H1 (cell line): ENCODE results near the gene AP2A2. TPM values are rescaled to one million over a fixed set of nuclear protein-coding genes. Genes with fewer than 3 reads are reported as not detected.

ENCODE experiments used
- CTCF ChIA-PET: fragments of 300-600 bp; sonication (Branson Sonifier 250); formaldehyde crosslinking; loops from one replicate; lab custom pipeline; 2021; ENCODE audit not compliant: partially characterized antibody; lab: Charles Lee
- POLR2A ChIA-PET: fragments of 300-600 bp; sonication (Branson Sonifier 250); formaldehyde crosslinking; loops from one replicate; lab custom pipeline; 2021; ENCODE audit warnings: inconsistent platforms; ENCODE audit not compliant: partially characterized antibody; lab: Charles Lee
- DNase-seq, 2 experiments: peaks; one replicate each; pipeline versions ENCODE4 v3.0.0 to v3.0.0-alpha.2; 2010 to 2022; ENCODE audit warnings: low spot score in 2 of 2, low read depth in 1 of 2, mixed read lengths in 1 of 2
- FAIRE-seq: peaks from 2 replicates; lab custom pipeline; 2011; peaks lifted over from hg19 to GRCh38; lab: Jason Lieb, UNC
- H2AFZ ChIP-seq: 2 replicates; pipeline ENCODE4 v1.8.1; 2012; ENCODE audit warnings: low read length, inconsistent platforms
- H2AK5ac ChIP-seq: 2 replicates; pipeline ENCODE4 v1.6.1; 2013; ENCODE audit warnings: low read depth, low read length
- H2BK120ac ChIP-seq: replicated peaks from 2 replicates; pipeline ENCODE3; 2013; ENCODE audit warnings: low read depth, low read length, inconsistent platforms
- H2BK12ac ChIP-seq: 2 replicates; pipeline ENCODE4 v1.6.1; 2013; ENCODE audit warnings: low read depth, low read length
- H2BK15ac ChIP-seq: 2 replicates; pipeline ENCODE4 v1.6.1; 2013; ENCODE audit warnings: low read length
- H2BK20ac ChIP-seq: 2 replicates; pipeline ENCODE4 v1.6.1; 2013; ENCODE audit warnings: low read length
- H2BK5ac ChIP-seq: 2 replicates; pipeline ENCODE4 v1.6.1; 2013; ENCODE audit warnings: low read depth, low read length
- H3K14ac ChIP-seq: 2 replicates; pipeline ENCODE4 v1.6.1; 2013; ENCODE audit warnings: inconsistent platforms; ENCODE audit not compliant: insufficient read length
- H3K18ac ChIP-seq: 2 replicates; pipeline ENCODE4 v1.6.1; 2013; ENCODE audit warnings: low read length; ENCODE audit errors: extremely low read depth
- H3K23ac ChIP-seq: 2 replicates; pipeline ENCODE4 v1.6.1; 2013; ENCODE audit warnings: inconsistent platforms; ENCODE audit not compliant: insufficient read length
- H3K23me2 ChIP-seq: 2 replicates; pipeline ENCODE4 v1.6.1; 2013; ENCODE audit warnings: low read depth, low read length
- H3K27ac ChIP-seq: 2 replicates; pipeline ENCODE4 v1.6.1; 2011; ENCODE audit warnings: low read depth, low read length, inconsistent platforms
- H3K27me3 ChIP-seq, 4 experiments: replicated peaks in 1 of 4; 1 replicate in 1 of 4; 2 replicates in 3 of 4; pipeline versions ENCODE4 v1.6.1 to v1.8.1; 2011 to 2013; ENCODE audit warnings: low read length in 3 of 4, mild to moderate bottlenecking in 3 of 4, inconsistent platforms in 2 of 4, mixed read lengths in 2 of 4, moderate library complexity in 1 of 4; ENCODE audit not compliant: control insufficient read depth in 3 of 4, insufficient read depth in 3 of 4; ENCODE audit errors: extremely low read depth in 1 of 4
- H3K36me3 ChIP-seq, 4 experiments: 2 replicates each; pipeline versions ENCODE4 v1.6.1 to v1.8.1; 2011 to 2013; ENCODE audit warnings: mild to moderate bottlenecking in 4 of 4, low read length in 3 of 4, moderate library complexity in 2 of 4, control low read depth in 1 of 4, inconsistent platforms in 1 of 4; ENCODE audit not compliant: insufficient read depth in 4 of 4, control insufficient read depth in 2 of 4
- H3K4ac ChIP-seq: replicated peaks from 2 replicates; pipeline ENCODE3; 2013; ENCODE audit warnings: low read length, low read depth, mixed read lengths, inconsistent platforms; ENCODE audit not compliant: insufficient read length
- H3K4me1 ChIP-seq, 4 experiments: replicated peaks in 1 of 4; 1 replicate in 1 of 4; 2 replicates in 3 of 4; pipeline versions ENCODE4 v1.6.1 to v1.8.1; 2011 to 2013; ENCODE audit warnings: low read length in 3 of 4, inconsistent platforms in 2 of 4, mixed read lengths in 1 of 4; ENCODE audit not compliant: insufficient read depth in 4 of 4, control insufficient read depth in 3 of 4
- H3K4me2 ChIP-seq, 2 experiments: 2 replicates each; pipeline versions ENCODE4 v1.6.1 to v1.8.1; 2011 to 2013; ENCODE audit warnings: low read depth in 2 of 2, low read length in 2 of 2, control low read depth in 1 of 2, inconsistent platforms in 1 of 2, mild to moderate bottlenecking in 1 of 2; ENCODE audit not compliant: insufficient read depth in 1 of 2
- H3K4me3 ChIP-seq, 4 experiments: fragments of 200-600, 300-600 bp in 1 of 4; sonication (generic), shearing (Covaris generic), sonication (Bioruptor Twin) in 1 of 4; 2 replicates each; pipeline versions ENCODE4 v1.5.1 to v1.8.1; 2011 to 2016; ENCODE audit warnings: low read length in 4 of 4, low read depth in 3 of 4, control low read depth in 2 of 4, inconsistent platforms in 2 of 4, mild to moderate bottlenecking in 2 of 4, mixed read lengths in 1 of 4, moderate library complexity in 1 of 4; ENCODE audit not compliant: insufficient read depth in 2 of 4; ENCODE audit errors: extremely low read depth in 1 of 4
- H3K56ac ChIP-seq: replicated peaks from 2 replicates; pipeline ENCODE3; 2013; ENCODE audit warnings: low read depth, mild to moderate bottlenecking, mixed read lengths, low read length, inconsistent platforms; ENCODE audit not compliant: insufficient read length
- H3K79me1 ChIP-seq: 2 replicates; pipeline ENCODE4 v1.6.1; 2013; ENCODE audit warnings: low read depth, low read length, control low read depth
- H3K79me2 ChIP-seq, 2 experiments: 2 replicates each; pipeline versions ENCODE4 v1.6.1 to v1.8.1; 2012 to 2013; ENCODE audit warnings: low read length in 2 of 2, mild to moderate bottlenecking in 2 of 2, inconsistent platforms in 1 of 2; ENCODE audit not compliant: insufficient read depth in 2 of 2, control insufficient read depth in 1 of 2
- H3K9ac ChIP-seq, 4 experiments: replicated peaks in 1 of 4; 1 replicate in 1 of 4; 2 replicates in 3 of 4; pipeline versions ENCODE4 v1.6.1 to v1.8.1; 2011 to 2013; ENCODE audit warnings: low read depth in 3 of 4, low read length in 3 of 4, control low read depth in 2 of 4, mild to moderate bottlenecking in 2 of 4, moderate library complexity in 2 of 4, inconsistent platforms in 1 of 4; ENCODE audit errors: extremely low read depth in 1 of 4
- H3K9me3 ChIP-seq, 2 experiments: 2 replicates each; pipeline versions ENCODE4 v1.6.1 to v1.8.1; 2012 to 2013; ENCODE audit warnings: mild to moderate bottlenecking in 2 of 2, moderate library complexity in 2 of 2, control low read depth in 1 of 2, inconsistent platforms in 1 of 2, low read depth in 1 of 2, low read length in 1 of 2, mixed read lengths in 1 of 2; ENCODE audit not compliant: insufficient read depth in 2 of 2
- H4K20me1 ChIP-seq, 2 experiments: replicated peaks in 1 of 2; 2 replicates each; pipeline versions ENCODE3 to v1.8.1; 2011 to 2013; ENCODE audit warnings: inconsistent platforms in 2 of 2, low read length in 2 of 2, mild to moderate bottlenecking in 1 of 2; ENCODE audit not compliant: insufficient read depth in 2 of 2, control insufficient read depth in 1 of 2
- H4K5ac ChIP-seq: 2 replicates; pipeline ENCODE4 v1.6.1; 2013; ENCODE audit warnings: low read length, low read depth, mixed read lengths, inconsistent platforms; ENCODE audit not compliant: insufficient read length
- H4K8ac ChIP-seq: 2 replicates; pipeline ENCODE4 v1.8.0; 2013; ENCODE audit warnings: mild to moderate bottlenecking, moderate library complexity, low read length, inconsistent platforms; ENCODE audit not compliant: insufficient read depth; ENCODE audit errors: extremely low read depth
- H4K91ac ChIP-seq: replicated peaks from 2 replicates; pipeline ENCODE3; 2013; ENCODE audit warnings: low read length, mixed read lengths, inconsistent platforms; ENCODE audit not compliant: insufficient read length
- ASH2L ChIP-seq: fragments of 200-600, 300-600 bp; sonication (generic); IDR thresholded peaks from one replicate; pipeline ENCODE4 v1.7.1; 2017; ENCODE audit warnings: low read length
- BACH1 ChIP-seq: IDR thresholded peaks from 2 replicates; pipeline ENCODE4 v1.6.1; 2012; ENCODE audit warnings: low read length, improper control_type of control experiment
- CBX8 ChIP-seq: fragments of 300-800, 300-1000 bp; sonication (generic); IDR thresholded peaks from 2 replicates; pipeline ENCODE4 v1.7.1; 2016; ENCODE audit warnings: low read depth, low read length, borderline replicate concordance
- GABPA ChIP-seq: IDR thresholded peaks from 2 replicates; pipeline ENCODE4 v1.6.1; 2011; ENCODE audit warnings: mild to moderate bottlenecking, low read length, moderate library complexity, borderline replicate concordance; ENCODE audit not compliant: insufficient read depth
- PHF8 ChIP-seq: fragments of 200-600 bp; sonication (generic); conservative IDR thresholded peaks from 2 replicates; pipeline ENCODE4 v1.7.1; 2012; ENCODE audit warnings: low read depth, mild to moderate bottlenecking, inconsistent platforms, low read length, moderate library complexity
- SUZ12 ChIP-seq: fragments of 200-600 bp; sonication (generic); IDR thresholded peaks from 2 replicates; pipeline ENCODE4 v1.6.1; 2012; ENCODE audit warnings: mild to moderate bottlenecking, inconsistent platforms, low read length, moderate library complexity, mixed read lengths
- TBP ChIP-seq: IDR thresholded peaks from 2 replicates; pipeline ENCODE4 v1.6.1; 2011; ENCODE audit warnings: low read depth, low read length, improper control_type of control experiment
- WGBS, 2 experiments: shearing (Covaris generic) in 1 of 2; methylation state at CpG; one replicate each; pipeline versions ENCODE4 v1.1.6 to v1.1.7; 2013 to 2015; ENCODE audit warnings: low lambda C conversion rate in 2 of 2, mixed read lengths in 2 of 2, inconsistent platforms in 1 of 2, low coverage in 1 of 2, missing lambda C conversion rate in 1 of 2; ENCODE audit not compliant: insufficient replicate concordance in 2 of 2, insufficient coverage in 1 of 2, insufficient read length in 1 of 2; ENCODE audit errors: extremely low coverage in 1 of 2, missing lambda C conversion rate in 1 of 2; 5-methylcytosine and 5-hydroxymethylcytosine counted together
- polyA plus RNA-seq, 7 experiments: library from polyadenylated mRNA; depleted of rRNA in 3 of 7; stranded (reverse) in 5 of 7; unstranded in 2 of 7; fragments of >200 nt in 5 of 7; fragments of 200-250 nt in 2 of 7; gene quantifications; 1 replicate in 5 of 7; 2 replicates in 1 of 7; 4 replicates in 1 of 7; pipeline versions ENCODE4 v1.2.1 to v1.2.3, GENCODE V29; 2011 to 2013; ENCODE audit warnings: missing spikeins in 2 of 7, mixed read lengths in 2 of 7
- total RNA-seq: library from RNA; stranded (reverse); fragmentation: NEBNext Ultra II Directional; extraction: Animal tissue kit (Norgen Biotek cat#: 25700); gene quantifications from 2 replicates; pipeline ENCODE4 v1.2.1, GENCODE V29; 2021

AP2A2 gene
- total and polyA plus RNA-seq, 2 of the 8 experiments (the other 6 are each of a cell fraction or from before 2014, with no cell fraction given) = 50.0 to 65.0 TPM

GRCh38 chr11:1003159-1003558, 77.5 kb downstream of the AP2A2 start:
- no peak overlapping the region for H3K27ac ChIP-seq
- CTCF ChIA-PET = interaction anchor here (0.9 to 1.6 kb wide), 4 partner anchors 15 to 48 kb away, joined by 3 to 4 read pairs (median 4); no protein-coding TSS in a partner anchor
- no peak overlapping the region for H3K23ac ChIP-seq
- H3K18ac ChIP-seq = no peak overlapping the region
- no peaks in the 10 kb centered on the region for H3K23me2 ChIP-seq
- no peak overlapping the region for H3K4me3 ChIP-seq
- no peaks in the 10 kb centered on the region; a peak in 1 of 4 replicates for H3K79me2 ChIP-seq
- no peak overlapping the region for H2AK5ac ChIP-seq
- H3K14ac ChIP-seq = no peak overlapping the region
- peak overlapping the region; percentile 28; the same call in 1 of the 2 replicates for H2BK5ac ChIP-seq
- no peak overlapping the region for H2BK120ac ChIP-seq
- H2BK15ac ChIP-seq = no peak overlapping the region
- POLR2A ChIA-PET = interaction anchor here (0.8 kb wide), 1 partner anchor 23 kb away, joined by 3 read pairs; no protein-coding TSS in a partner anchor
- FAIRE-seq = no peak
- 91% methylated on average over 20 of the region's 20 CpGs; no CpG with 5 or more reads in 1 of the 2 experiments for WGBS, 2 experiments
- H3K27me3 ChIP-seq = no peaks in the 10 kb centered on the region
- H2BK20ac ChIP-seq = no peak overlapping the region
- H3K9ac ChIP-seq = no peak overlapping the region
- no peak for DNase-seq
- peaks cover 0 to 10% of the 10 kb centered on the region in 2 experiments for H4K20me1 ChIP-seq
- H4K5ac ChIP-seq = no peak overlapping the region
- no peak overlapping the region for H3K4me2 ChIP-seq
- no peak overlapping the region for H2BK12ac ChIP-seq
- H3K79me1 ChIP-seq = no peaks in the 10 kb centered on the region; the same call in 1 of the 2 replicates
- H3K56ac ChIP-seq = no peak overlapping the region
- H2AFZ ChIP-seq = no peak overlapping the region
- H3K9me3 ChIP-seq = no peaks in the 10 kb centered on the region
- H4K91ac ChIP-seq = no peak overlapping the region
- H4K8ac ChIP-seq = no peak overlapping the region
- no peak overlapping the region for H3K4ac ChIP-seq
- peaks cover 9 to 24% (median 18%) of the 10 kb centered on the region in 4 experiments; a peak in 7 of 8 replicates for H3K36me3 ChIP-seq
- H3K4me1 ChIP-seq = no peaks in the 10 kb centered on the region
- TF ChIP-seq CBX8 = no peak
- no peak for TF ChIP-seq GABPA
- no peak for TF ChIP-seq SUZ12
- TF ChIP-seq PHF8 = no peak
- no peak for TF ChIP-seq TBP
- TF ChIP-seq ASH2L = no peak
- no peak for TF ChIP-seq BACH1
